CD4-positive, alpha-beta T cell treated with Interleukin-4 for 1 hour (primary cell): ENCODE data around the gene TCTN3.

ENCODE experiments used
- DNase-seq, 2 donors: peaks; one replicate each; pipeline ENCODE4 v3.0.0-alpha.2; 2020 to 2022

The TCTN3 gene

GRCh38 chr10:95618101-95618500 lies 75.6 kb downstream of the TCTN3 start:
- no peak for DNase-seq

- DNase-seq = no peak
Observed at GRCh38 chr10:95616446-95616845, 77.3 kb downstream of the TCTN3 start.
